Gastrocnemius medialis (tissue), 4 donors: ENCODE data around the gene PCDHA13.

Source experiments
- POLR2A ChIP-seq, 2 donors: fragments of 450-650 bp; IDR thresholded peaks; one replicate each; pipeline ENCODE4 v1.6.1; 2017; ENCODE audit warnings: antibody characterized with exemption in 2 of 2, mild to moderate bottlenecking in 2 of 2, moderate library complexity in 2 of 2
- TF ChIP-seq, protein P1 (sequence below), 5 experiments: fragments of 450-650 bp in 3 of 5; fragments of 200-600 bp in 2 of 5; sonication (generic) in 2 of 5; IDR thresholded peaks in 4 of 5; conservative IDR thresholded peaks in 1 of 5; 1 replicate in 4 of 5; 2 replicates in 1 of 5; pipeline ENCODE4 v1.5.1; 2016 to 2019; ENCODE audit warnings: antibody characterized with exemption in 5 of 5, mild to moderate bottlenecking in 3 of 5, moderate library complexity in 3 of 5

DNA sequence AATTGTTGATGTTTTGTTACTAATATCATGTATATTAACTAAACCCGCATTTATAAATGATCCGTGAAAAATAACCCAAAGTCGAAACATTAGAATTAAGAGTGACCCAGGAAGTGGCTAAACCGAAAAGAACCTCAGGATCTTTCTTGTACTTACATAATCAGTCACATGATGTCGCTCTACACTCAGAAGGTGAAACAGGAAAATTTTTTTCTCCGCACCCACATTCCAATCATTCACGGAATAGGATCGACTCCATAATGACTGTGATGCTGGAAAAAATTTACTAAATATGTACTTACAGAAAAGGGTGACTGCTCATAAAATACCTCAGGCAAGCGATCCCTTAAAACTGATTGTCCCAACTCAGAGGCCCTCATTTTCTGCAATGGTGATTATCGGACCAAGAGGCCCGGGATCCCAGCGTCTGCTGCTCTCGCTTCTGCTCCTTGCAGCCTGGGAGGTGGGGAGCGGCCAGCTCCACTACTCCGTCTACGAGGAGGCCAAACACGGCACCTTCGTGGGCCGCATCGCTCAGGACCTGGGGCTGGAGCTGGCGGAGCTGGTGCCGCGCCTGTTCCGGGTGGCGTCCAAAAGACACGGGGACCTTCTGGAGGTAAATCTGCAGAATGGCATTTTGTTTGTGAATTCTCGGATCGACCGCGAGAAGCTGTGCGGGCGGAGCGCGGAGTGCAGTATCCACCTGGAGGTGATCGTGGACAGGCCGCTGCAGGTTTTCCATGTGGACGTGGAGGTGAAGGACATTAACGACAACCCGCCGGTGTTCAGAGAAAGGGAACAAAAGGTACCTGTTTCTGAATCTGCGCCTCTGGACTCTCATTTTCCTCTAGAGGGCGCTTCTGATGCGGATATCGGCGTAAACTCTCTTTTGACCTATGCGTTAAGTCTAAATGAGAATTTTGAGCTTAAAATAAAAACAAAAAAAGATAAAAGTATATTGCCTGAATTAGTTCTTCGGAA is 6.5 kb upstream of the PCDHA13 start, which contains the start of gene PCDHA12:
- TF ChIP-seq, protein P1, sequence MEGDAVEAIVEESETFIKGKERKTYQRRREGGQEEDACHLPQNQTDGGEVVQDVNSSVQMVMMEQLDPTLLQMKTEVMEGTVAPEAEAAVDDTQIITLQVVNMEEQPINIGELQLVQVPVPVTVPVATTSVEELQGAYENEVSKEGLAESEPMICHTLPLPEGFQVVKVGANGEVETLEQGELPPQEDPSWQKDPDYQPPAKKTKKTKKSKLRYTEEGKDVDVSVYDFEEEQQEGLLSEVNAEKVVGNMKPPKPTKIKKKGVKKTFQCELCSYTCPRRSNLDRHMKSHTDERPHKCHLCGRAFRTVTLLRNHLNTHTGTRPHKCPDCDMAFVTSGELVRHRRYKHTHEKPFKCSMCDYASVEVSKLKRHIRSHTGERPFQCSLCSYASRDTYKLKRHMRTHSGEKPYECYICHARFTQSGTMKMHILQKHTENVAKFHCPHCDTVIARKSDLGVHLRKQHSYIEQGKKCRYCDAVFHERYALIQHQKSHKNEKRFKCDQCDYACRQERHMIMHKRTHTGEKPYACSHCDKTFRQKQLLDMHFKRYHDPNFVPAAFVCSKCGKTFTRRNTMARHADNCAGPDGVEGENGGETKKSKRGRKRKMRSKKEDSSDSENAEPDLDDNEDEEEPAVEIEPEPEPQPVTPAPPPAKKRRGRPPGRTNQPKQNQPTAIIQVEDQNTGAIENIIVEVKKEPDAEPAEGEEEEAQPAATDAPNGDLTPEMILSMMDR (IDR thresholded peaks at IDR 0.05 in 4 of 5, conservative IDR thresholded peaks at IDR 0.05 in 1 of 5) = no peak
- no peak for TF ChIP-seq POLR2A (IDR thresholded peaks at IDR 0.05)
